ENCODE data around the gene SDHB. TPM values are rescaled to one million over a fixed set of nuclear protein-coding genes. Genes with fewer than 3 reads are reported as not detected.

Gene SDHB
- total and polyA plus RNA-seq, 10 of the 15 experiments (the other 5 are each of a cell fraction or from before 2014, with no cell fraction given) = 101 to 319 (median 188) TPM

DNA sequence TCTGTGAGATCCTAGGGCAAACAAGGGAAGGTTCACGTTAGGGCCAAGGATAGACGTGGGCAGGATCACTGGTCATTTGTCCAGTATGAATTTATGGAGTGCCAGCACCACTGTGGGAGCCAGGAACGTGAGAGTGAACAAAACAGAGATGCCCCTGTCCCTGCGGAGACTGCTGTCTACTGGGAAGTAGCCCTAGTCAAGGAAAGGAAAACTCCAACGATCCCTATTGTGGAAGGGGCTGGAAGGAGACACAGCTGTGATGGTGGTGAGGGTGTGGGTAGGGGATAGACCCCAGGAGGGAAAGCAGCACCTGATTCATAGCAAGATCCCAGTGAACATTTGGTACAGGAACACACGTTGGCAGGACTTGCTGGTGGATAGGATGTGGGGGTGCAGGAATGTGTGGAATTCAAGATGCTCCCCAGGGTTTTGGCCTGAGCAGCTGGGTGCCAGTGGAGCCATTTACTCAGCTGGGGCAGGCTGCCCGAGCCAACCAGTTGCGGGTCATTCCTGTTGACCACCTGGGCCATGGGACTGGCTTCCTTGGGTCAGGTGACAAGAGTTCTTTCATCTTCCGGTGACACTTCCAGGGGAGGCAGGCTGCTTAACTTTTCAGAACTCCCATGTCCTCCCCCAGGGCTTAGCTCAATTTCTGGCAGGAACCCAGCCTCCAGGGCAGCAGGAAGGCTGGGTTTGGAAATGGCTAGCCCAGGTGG, 40.9 kb downstream of the SDHB start:
- H3K4me2 ChIP-seq (ENCODE audit: control insufficient read depth, insufficient read depth) = no peak overlapping the region
- CTCF ChIA-PET = interaction anchor here (1.1 to 2.0 kb wide), 3 partner anchors 33 to 62 kb away, joined by 3 to 6 read pairs (median 3); no protein-coding TSS in a partner anchor
- no peaks in the 10 kb centered on the region for H3K27me3 ChIP-seq (replicated peaks in 1 of 2; ENCODE audit: control insufficient read depth in 2 of 2, insufficient read depth in 2 of 2, low read length in 1 of 2)
- 53% methylated on average over 9 of the region's 9 CpGs for WGBS (ENCODE audit: insufficient coverage, insufficient replicate concordance, low lambda C conversion rate, missing lambda C conversion rate)
- H3K27ac ChIP-seq (ENCODE audit: control insufficient read depth, insufficient read depth) = no peak overlapping the region
- RAD21 ChIA-PET (ENCODE audit: unreplicated experiment) = no interaction called here
- POLR2A ChIA-PET = no interaction called here
- intact Hi-C loops (cut with micrococcal nuclease; ENCODE audit: unreplicated experiment) = no loop called here
- SMC1A ChIA-PET (ENCODE audit: uncharacterized antibody, unreplicated experiment) = interaction anchor here (0.6 to 1.9 kb wide), 3 partner anchors 10 to 129 kb away, joined by 3 to 8 read pairs (median 3); no protein-coding TSS in a partner anchor
- no peaks in the 10 kb centered on the region for H4K20me1 ChIP-seq (ENCODE audit: control insufficient read depth, insufficient read depth)
- H3K9me3 ChIP-seq (replicated peaks; ENCODE audit: control insufficient read depth, insufficient read depth, low read length) = no peaks in the 10 kb centered on the region
- peaks cover 0 to 2% of the 10 kb centered on the region in 2 experiments; a peak in 1 of 4 replicates for H3K36me3 ChIP-seq (ENCODE audit: control insufficient read depth in 2 of 2, insufficient read depth in 2 of 2, low read length in 1 of 2)
- H3K4me1 ChIP-seq (ENCODE audit: control insufficient read depth, insufficient read depth, low read length) = peaks cover 22% of the 10 kb centered on the region
- no TSS peak for BruUV-seq (replicated peaks)
- FAIRE-seq (peak; percentile 31), ATAC-seq (no peak), DNase-seq (ENCODE audit: low read depth, low spot score) (no peak)
- H3K9ac ChIP-seq (ENCODE audit: control insufficient read depth, insufficient read depth, low read length) = no peak overlapping the region
- H3K79me2 ChIP-seq (ENCODE audit: control insufficient read depth, insufficient read depth, low read length) = peaks cover 2% of the 10 kb centered on the region
- no peak overlapping the region for H2AFZ ChIP-seq (ENCODE audit: control insufficient read depth, low read depth, low read length)
- H3K4me3 ChIP-seq = no peak overlapping the region
- in situ Hi-C loops (cut with MboI) = no loop called here
- TF ChIP-seq, protein P1, sequence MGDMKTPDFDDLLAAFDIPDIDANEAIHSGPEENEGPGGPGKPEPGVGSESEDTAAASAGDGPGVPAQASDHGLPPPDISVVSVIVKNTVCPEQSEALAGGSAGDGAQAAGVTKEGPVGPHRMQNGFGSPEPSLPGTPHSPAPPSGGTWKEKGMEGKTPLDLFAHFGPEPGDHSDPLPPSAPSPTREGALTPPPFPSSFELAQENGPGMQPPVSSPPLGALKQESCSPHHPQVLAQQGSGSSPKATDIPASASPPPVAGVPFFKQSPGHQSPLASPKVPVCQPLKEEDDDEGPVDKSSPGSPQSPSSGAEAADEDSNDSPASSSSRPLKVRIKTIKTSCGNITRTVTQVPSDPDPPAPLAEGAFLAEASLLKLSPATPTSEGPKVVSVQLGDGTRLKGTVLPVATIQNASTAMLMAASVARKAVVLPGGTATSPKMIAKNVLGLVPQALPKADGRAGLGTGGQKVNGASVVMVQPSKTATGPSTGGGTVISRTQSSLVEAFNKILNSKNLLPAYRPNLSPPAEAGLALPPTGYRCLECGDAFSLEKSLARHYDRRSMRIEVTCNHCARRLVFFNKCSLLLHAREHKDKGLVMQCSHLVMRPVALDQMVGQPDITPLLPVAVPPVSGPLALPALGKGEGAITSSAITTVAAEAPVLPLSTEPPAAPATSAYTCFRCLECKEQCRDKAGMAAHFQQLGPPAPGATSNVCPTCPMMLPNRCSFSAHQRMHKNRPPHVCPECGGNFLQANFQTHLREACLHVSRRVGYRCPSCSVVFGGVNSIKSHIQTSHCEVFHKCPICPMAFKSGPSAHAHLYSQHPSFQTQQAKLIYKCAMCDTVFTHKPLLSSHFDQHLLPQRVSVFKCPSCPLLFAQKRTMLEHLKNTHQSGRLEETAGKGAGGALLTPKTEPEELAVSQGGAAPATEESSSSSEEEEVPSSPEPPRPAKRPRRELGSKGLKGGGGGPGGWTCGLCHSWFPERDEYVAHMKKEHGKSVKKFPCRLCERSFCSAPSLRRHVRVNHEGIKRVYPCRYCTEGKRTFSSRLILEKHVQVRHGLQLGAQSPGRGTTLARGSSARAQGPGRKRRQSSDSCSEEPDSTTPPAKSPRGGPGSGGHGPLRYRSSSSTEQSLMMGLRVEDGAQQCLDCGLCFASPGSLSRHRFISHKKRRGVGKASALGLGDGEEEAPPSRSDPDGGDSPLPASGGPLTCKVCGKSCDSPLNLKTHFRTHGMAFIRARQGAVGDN (IDR thresholded peaks at IDR 0.05) = no peak
- TF ChIP-seq STAT3 (IDR thresholded peaks at IDR 0.05; ENCODE audit: low read depth, low read length) (no peak), BRCA1 (IDR thresholded peaks at IDR 0.05; ENCODE audit: low read depth, low read length) (no peak), FOXM1 (IDR thresholded peaks at IDR 0.05; ENCODE audit: low read depth, low read length) (no peak), ZNF384 (IDR thresholded peaks at IDR 0.05; ENCODE audit: borderline replicate concordance, low read depth, low read length) (no peak), IKZF2 (IDR thresholded peaks at IDR 0.05) (no peak), PAX5 (IDR thresholded peaks at IDR 0.05; ENCODE audit: borderline replicate concordance, low read depth, low read length) (no peak)
- TF ChIP-seq, protein P2, sequence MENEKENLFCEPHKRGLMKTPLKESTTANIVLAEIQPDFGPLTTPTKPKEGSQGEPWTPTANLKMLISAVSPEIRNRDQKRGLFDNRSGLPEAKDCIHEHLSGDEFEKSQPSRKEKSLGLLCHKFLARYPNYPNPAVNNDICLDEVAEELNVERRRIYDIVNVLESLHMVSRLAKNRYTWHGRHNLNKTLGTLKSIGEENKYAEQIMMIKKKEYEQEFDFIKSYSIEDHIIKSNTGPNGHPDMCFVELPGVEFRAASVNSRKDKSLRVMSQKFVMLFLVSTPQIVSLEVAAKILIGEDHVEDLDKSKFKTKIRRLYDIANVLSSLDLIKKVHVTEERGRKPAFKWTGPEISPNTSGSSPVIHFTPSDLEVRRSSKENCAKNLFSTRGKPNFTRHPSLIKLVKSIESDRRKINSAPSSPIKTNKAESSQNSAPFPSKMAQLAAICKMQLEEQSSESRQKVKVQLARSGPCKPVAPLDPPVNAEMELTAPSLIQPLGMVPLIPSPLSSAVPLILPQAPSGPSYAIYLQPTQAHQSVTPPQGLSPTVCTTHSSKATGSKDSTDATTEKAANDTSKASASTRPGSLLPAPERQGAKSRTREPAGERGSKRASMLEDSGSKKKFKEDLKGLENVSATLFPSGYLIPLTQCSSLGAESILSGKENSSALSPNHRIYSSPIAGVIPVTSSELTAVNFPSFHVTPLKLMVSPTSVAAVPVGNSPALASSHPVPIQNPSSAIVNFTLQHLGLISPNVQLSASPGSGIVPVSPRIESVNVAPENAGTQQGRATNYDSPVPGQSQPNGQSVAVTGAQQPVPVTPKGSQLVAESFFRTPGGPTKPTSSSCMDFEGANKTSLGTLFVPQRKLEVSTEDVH (IDR thresholded peaks at IDR 0.05; ENCODE audit: low read depth, partially characterized antibody) = no peak
- TF ChIP-seq, protein P3, sequence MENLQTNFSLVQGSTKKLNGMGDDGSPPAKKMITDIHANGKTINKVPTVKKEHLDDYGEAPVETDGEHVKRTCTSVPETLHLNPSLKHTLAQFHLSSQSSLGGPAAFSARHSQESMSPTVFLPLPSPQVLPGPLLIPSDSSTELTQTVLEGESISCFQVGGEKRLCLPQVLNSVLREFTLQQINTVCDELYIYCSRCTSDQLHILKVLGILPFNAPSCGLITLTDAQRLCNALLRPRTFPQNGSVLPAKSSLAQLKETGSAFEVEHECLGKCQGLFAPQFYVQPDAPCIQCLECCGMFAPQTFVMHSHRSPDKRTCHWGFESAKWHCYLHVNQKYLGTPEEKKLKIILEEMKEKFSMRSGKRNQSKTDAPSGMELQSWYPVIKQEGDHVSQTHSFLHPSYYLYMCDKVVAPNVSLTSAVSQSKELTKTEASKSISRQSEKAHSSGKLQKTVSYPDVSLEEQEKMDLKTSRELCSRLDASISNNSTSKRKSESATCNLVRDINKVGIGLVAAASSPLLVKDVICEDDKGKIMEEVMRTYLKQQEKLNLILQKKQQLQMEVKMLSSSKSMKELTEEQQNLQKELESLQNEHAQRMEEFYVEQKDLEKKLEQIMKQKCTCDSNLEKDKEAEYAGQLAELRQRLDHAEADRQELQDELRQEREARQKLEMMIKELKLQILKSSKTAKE (IDR thresholded peaks at IDR 0.05; ENCODE audit: low read depth, poor library complexity, severe bottlenecking) = no peak
- TF ChIP-seq, protein P4, sequence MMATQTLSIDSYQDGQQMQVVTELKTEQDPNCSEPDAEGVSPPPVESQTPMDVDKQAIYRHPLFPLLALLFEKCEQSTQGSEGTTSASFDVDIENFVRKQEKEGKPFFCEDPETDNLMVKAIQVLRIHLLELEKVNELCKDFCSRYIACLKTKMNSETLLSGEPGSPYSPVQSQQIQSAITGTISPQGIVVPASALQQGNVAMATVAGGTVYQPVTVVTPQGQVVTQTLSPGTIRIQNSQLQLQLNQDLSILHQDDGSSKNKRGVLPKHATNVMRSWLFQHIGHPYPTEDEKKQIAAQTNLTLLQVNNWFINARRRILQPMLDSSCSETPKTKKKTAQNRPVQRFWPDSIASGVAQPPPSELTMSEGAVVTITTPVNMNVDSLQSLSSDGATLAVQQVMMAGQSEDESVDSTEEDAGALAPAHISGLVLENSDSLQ (IDR thresholded peaks at IDR 0.05) = no peak
- TF ChIP-seq, protein P5, sequence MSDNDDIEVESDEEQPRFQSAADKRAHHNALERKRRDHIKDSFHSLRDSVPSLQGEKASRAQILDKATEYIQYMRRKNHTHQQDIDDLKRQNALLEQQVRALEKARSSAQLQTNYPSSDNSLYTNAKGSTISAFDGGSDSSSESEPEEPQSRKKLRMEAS (IDR thresholded peaks at IDR 0.05; ENCODE audit: low read depth, low read length) = no peak

All from GM12878 (cell line).